ENCODE results near the gene PDZD2.

The PDZD2 gene

GRCh38 chr5:31651241-31651640 is 12.3 kb downstream of the PDZD2 start:
- no peaks in the 10 kb centered on the region; the same call in 1 of the 2 replicates for H3K4me1 ChIP-seq
- no peak for DNase-seq
- no peaks in the 10 kb centered on the region for H3K36me3 ChIP-seq
- no peaks in the 10 kb centered on the region; the same call in 1 of the 2 replicates for H3K9me3 ChIP-seq
- no peak overlapping the region for H3K4me3 ChIP-seq (ENCODE audit: low read depth, low read length)
- H3K27me3 ChIP-seq, result no peaks in the 10 kb centered on the region
- TF ChIP-seq CTCF (IDR thresholded peaks at IDR 0.05; ENCODE audit: low read depth, low read length), result no peak

GRCh38 chr5:31655491-31655890 is 16.6 kb downstream of the PDZD2 start:
- DNase-seq, result no peak
- H3K9me3 ChIP-seq, result no peaks in the 10 kb centered on the region; the same call in 1 of the 2 replicates
- no peaks in the 10 kb centered on the region for H3K27me3 ChIP-seq
- TF ChIP-seq CTCF (IDR thresholded peaks at IDR 0.05; ENCODE audit: low read depth, low read length), result no peak
- H3K4me1 ChIP-seq, result peaks cover 6% of the 10 kb centered on the region
- H3K4me3 ChIP-seq (ENCODE audit: low read depth, low read length), result no peak overlapping the region
- H3K36me3 ChIP-seq, result no peaks in the 10 kb centered on the region

- no peaks in the 10 kb centered on the region for H3K27me3 ChIP-seq
- peaks cover 6% of the 10 kb centered on the region for H3K4me1 ChIP-seq
- H3K4me3 ChIP-seq (ENCODE audit: low read depth, low read length), result no peak overlapping the region
- no peak for DNase-seq
- TF ChIP-seq CTCF (IDR thresholded peaks at IDR 0.05; ENCODE audit: low read depth, low read length), result no peak
- no peaks in the 10 kb centered on the region; the same call in 1 of the 2 replicates for H3K9me3 ChIP-seq
- H3K36me3 ChIP-seq, result no peaks in the 10 kb centered on the region
These were observed 17.9 kb downstream of the PDZD2 start for GRCh38 chr5:31656806-31657205.

- H3K9me3 ChIP-seq, result no peaks in the 10 kb centered on the region; the same call in 1 of the 2 replicates
These were observed 18.5 kb downstream of the PDZD2 start for GRCh38 chr5:31657315-31657979.

DNA sequence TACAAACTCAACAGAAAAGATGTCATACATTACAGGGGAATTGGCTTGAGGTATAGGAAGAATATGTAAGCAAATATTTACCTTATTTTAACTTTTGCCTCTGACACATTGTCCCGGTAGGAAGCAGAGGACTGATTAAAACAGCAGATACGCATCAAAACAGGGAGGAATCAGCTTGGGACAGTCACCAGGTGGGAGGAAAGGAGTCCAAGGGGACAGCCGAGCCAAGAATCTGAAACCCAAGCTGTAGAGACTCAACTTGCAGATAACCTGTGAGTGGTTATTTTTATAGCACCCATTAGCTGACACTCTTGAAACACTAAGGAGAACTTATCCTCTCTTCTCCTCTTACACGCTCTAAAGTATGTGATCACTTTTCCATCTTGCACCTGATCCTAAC is 22.3 kb downstream of the PDZD2 start:
- Histone ChIP-seq H3K4me3 (ENCODE audit: low read depth, low read length) (no peak overlapping the region), H3K9me3 (no peaks in the 10 kb centered on the region; the same call in 1 of the 2 replicates), H3K27me3 (no peaks in the 10 kb centered on the region), H3K36me3 (no peaks in the 10 kb centered on the region), H3K4me1 (peaks cover 6% of the 10 kb centered on the region)
- TF ChIP-seq CTCF (IDR thresholded peaks at IDR 0.05; ENCODE audit: low read depth, low read length), result no peak
- no peak for DNase-seq

More at GRCh38 chr5:31657315-31657979, 18.5 kb downstream of the PDZD2 start:
- no peaks in the 10 kb centered on the region for H3K36me3 ChIP-seq
- peaks cover 6% of the 10 kb centered on the region for H3K4me1 ChIP-seq
- H3K27me3 ChIP-seq, result no peaks in the 10 kb centered on the region
- no peak overlapping the region for H3K4me3 ChIP-seq (ENCODE audit: low read depth, low read length)
- no peak for TF ChIP-seq CTCF (IDR thresholded peaks at IDR 0.05; ENCODE audit: low read depth, low read length)
- no peak for DNase-seq

DNA sequence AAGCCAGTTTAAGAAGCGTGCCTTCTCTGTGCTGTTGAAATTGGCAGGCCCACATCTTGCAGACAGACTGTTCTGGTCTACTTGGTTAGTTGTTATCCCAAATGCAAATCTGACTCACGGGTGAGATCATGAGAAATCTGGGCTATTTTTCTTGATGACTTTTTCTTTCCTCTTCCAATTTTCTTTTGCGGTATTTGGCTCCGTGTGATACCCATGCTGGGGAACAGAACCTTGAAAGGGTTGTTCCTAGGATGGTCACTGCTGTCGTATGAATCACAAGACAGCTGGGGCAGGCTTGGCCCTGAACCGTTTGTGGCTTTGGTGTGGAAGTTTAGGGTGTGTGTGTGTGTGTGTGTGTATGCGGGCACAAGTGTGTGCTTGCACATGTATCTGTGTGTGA is 24.6 kb downstream of the PDZD2 start:
- H3K27me3 ChIP-seq, result no peaks in the 10 kb centered on the region
- H3K36me3 ChIP-seq, result no peaks in the 10 kb centered on the region
- H3K4me3 ChIP-seq (ENCODE audit: low read depth, low read length), result no peak overlapping the region
- no peaks in the 10 kb centered on the region for H3K9me3 ChIP-seq
- H3K4me1 ChIP-seq, result no peaks in the 10 kb centered on the region; the same call in 1 of the 2 replicates
- no peak for TF ChIP-seq CTCF (IDR thresholded peaks at IDR 0.05; ENCODE audit: low read depth, low read length)
- no peak for DNase-seq
